Measurements from ENCODE around the gene SLC4A8.
"Not testable (repeated sequence)": the region's sequence is repeated elsewhere in the genome, so short reads cannot be mapped to it uniquely, and the experiment has no call there.

SLC4A8 gene

GRCh38 chr12:51429700-51430099 lies 5.1 kb downstream of the SLC4A8 start:
- DNase-seq (ENCODE audit: low read depth, low spot score): no peak

- no peak for DNase-seq (ENCODE audit: low read depth, low spot score)
Measured at GRCh38 chr12:51430196-51430895, 5.7 kb downstream of the SLC4A8 start.

GRCh38 chr12:51432921-51433320 lies 8.3 kb downstream of the SLC4A8 start:
- no peak for DNase-seq (ENCODE audit: low read depth, low spot score)

- DNase-seq (ENCODE audit: low read depth, low spot score): no peak
Measured at GRCh38 chr12:51434305-51434704, 9.7 kb downstream of the SLC4A8 start.

GRCh38 chr12:51437431-51437830 lies 12.8 kb downstream of the SLC4A8 start:
- no peak for DNase-seq (ENCODE audit: low read depth, low spot score)

- no peak for DNase-seq (ENCODE audit: low read depth, low spot score)
Measured at GRCh38 chr12:51439330-51439729, 14.7 kb downstream of the SLC4A8 start.

- no peak for DNase-seq (ENCODE audit: low read depth, low spot score)
Measured at GRCh38 chr12:51441583-51441982, 17.0 kb downstream of the SLC4A8 start.

GRCh38 chr12:51442324-51442723 lies 17.7 kb downstream of the SLC4A8 start:
- DNase-seq (ENCODE audit: low read depth, low spot score): no peak

- DNase-seq (ENCODE audit: low read depth, low spot score): no peak
Measured at GRCh38 chr12:51443573-51443972, 18.9 kb downstream of the SLC4A8 start.

GRCh38 chr12:51448618-51449256 lies 24.1 kb downstream of the SLC4A8 start:
- DNase-seq (ENCODE audit: low read depth, low spot score): no peak

- no peak for DNase-seq (ENCODE audit: low read depth, low spot score)
Measured at GRCh38 chr12:51449580-51450246, 25.1 kb downstream of the SLC4A8 start.

GRCh38 chr12:51450333-51450732 lies 25.7 kb downstream of the SLC4A8 start:
- DNase-seq (ENCODE audit: low read depth, low spot score): no peak

- DNase-seq (ENCODE audit: low read depth, low spot score): no peak
Measured at GRCh38 chr12:51450806-51451205, 26.2 kb downstream of the SLC4A8 start.

- not testable (repeated sequence) for DNase-seq (ENCODE audit: low read depth, low spot score)
Measured at GRCh38 chr12:51454016-51454415, 29.4 kb downstream of the SLC4A8 start.

GRCh38 chr12:51455050-51455449 lies 30.4 kb downstream of the SLC4A8 start:
- not testable (repeated sequence) for DNase-seq (ENCODE audit: low read depth, low spot score)

GRCh38 chr12:51458635-51459034 lies 34.0 kb downstream of the SLC4A8 start:
- DNase-seq (ENCODE audit: low read depth, low spot score): no peak

GRCh38 chr12:51460519-51460918 lies 35.9 kb downstream of the SLC4A8 start:
- DNase-seq (ENCODE audit: low read depth, low spot score): no peak

GRCh38 chr12:51465491-51465890 lies 40.9 kb downstream of the SLC4A8 start:
- no peak for DNase-seq (ENCODE audit: low read depth, low spot score)

GRCh38 chr12:51470116-51470515 lies 45.5 kb downstream of the SLC4A8 start:
- no peak for DNase-seq (ENCODE audit: low read depth, low spot score)

GRCh38 chr12:51471111-51471864 lies 46.7 kb downstream of the SLC4A8 start:
- no peak for DNase-seq (ENCODE audit: low read depth, low spot score)

- no peak for DNase-seq (ENCODE audit: low read depth, low spot score)
Measured at GRCh38 chr12:51472984-51473383, 48.4 kb downstream of the SLC4A8 start.

GRCh38 chr12:51473947-51474346 lies 49.3 kb downstream of the SLC4A8 start:
- DNase-seq (ENCODE audit: low read depth, low spot score): no peak
